ENCODE measurements around the gene RHBDL2. TPM values are rescaled to one million over a fixed set of nuclear protein-coding genes. Genes with fewer than 3 reads are reported as not detected.

Gene RHBDL2
- total and polyA plus RNA-seq, 2 experiments from 2014 or later: 0.22 to 1.4 TPM

DNA sequence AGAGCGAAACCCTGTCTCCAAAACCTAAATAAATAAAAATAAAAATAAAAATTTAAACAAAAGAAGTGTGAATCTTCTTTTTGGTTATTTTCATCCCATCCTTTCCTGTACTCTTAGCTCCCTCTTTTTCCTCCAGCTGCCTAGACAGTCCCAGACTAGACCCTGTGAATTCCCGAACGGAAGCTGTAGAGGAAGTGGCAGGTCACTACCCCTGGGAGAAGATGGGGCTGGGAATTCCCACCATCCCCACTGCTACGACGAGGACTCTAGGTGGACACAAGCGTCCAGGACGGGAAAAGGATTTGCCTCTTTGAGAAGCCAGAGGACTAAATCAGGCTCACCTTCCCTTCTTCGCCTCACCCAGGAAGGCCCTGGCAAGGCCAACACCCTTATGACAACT is 12.6 kb downstream of the RHBDL2 start:
- H3K4me1 ChIP-seq (ENCODE audit: insufficient read depth): no peaks in the 10 kb centered on the region
- WGBS, 2 experiments (ENCODE audit: low coverage in 1 of 2, low lambda C conversion rate in 2 of 2, missing lambda C conversion rate in 2 of 2): 95% methylated on average over 8 of the region's 8 CpGs
- no peak overlapping the region for H3K4me2 ChIP-seq (ENCODE audit: unreplicated experiment)
- no peak overlapping the region for H2AFZ ChIP-seq
- H3K9me3 ChIP-seq (ENCODE audit: low read depth): no peaks in the 10 kb centered on the region
- no peaks in the 10 kb centered on the region for H4K20me1 ChIP-seq (ENCODE audit: insufficient read depth)
- in situ Hi-C loops (cut with MboI): no loop called here
- H3F3A ChIP-seq (ENCODE audit: insufficient read depth): no peaks in the 10 kb centered on the region
- H3K79me2 ChIP-seq (ENCODE audit: insufficient read depth): no peaks in the 10 kb centered on the region
- no peaks in the 10 kb centered on the region for H3K27me3 ChIP-seq (replicated peaks; ENCODE audit: insufficient read depth)
- no peak overlapping the region for H3K4me3 ChIP-seq
- H3K27ac ChIP-seq: no peak overlapping the region
- TF ChIP-seq EZH2phosphoT487 (IDR thresholded peaks at IDR 0.05; ENCODE audit: insufficient read depth, low read depth) (no peak), EZH2 (IDR thresholded peaks at IDR 0.05; ENCODE audit: insufficient read depth, poor library complexity, severe bottlenecking) (no peak)
- H3K9ac ChIP-seq: no peak overlapping the region
- H3K36me3 ChIP-seq (ENCODE audit: low read depth): no peaks in the 10 kb centered on the region
- H3K9me2 ChIP-seq (ENCODE audit: insufficient read depth): no peaks in the 10 kb centered on the region
- no peak for DNase-seq

DNA sequence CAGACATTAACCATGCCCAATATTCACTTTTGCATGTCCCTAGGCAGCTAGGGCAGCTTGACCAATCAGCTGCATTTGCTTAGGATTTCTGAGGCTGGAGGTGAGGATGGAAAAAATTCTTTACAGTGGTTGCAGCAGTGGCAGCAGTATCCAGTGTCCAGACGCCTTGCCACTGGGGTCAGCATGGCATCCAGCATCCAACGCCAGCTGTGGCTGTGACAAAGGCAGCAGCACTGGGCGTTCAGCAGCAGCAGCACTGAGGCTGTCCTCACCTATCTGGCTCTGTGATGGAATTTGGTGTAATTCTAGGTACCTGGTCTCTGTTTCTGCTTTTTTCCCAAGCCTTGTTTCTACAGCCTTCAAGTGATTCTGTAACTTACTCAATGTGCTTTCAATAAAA is 15.5 kb downstream of the RHBDL2 start:
- in situ Hi-C loops (cut with MboI): no loop called here
- WGBS, 2 experiments (ENCODE audit: low coverage in 1 of 2, low lambda C conversion rate in 2 of 2, missing lambda C conversion rate in 2 of 2): 77 to 80% methylated on average over 3 of the region's 3 CpGs

DNA sequence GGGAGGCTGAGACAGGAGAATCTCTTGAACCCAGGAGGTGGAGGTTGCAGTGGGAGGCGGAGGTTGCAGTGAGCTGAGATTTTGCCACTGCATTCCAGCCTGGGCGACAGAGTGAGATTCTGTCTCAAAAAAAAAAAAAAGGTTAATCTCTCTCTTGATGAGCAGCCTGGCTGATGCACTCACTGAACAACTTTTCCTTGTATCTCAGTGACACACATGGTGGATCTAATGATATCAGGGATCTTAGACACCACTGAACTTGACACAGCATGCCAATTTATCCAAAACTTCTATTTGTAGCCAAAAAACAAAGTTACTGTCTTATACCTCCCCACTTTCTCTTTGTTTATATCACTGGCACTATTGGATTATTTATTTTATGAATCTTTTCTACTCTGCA is 16.2 kb downstream of the RHBDL2 start:
- Histone ChIP-seq H3K4me1 (ENCODE audit: insufficient read depth) (no peaks in the 10 kb centered on the region), H3K9me3 (ENCODE audit: low read depth) (no peaks in the 10 kb centered on the region), H3K27me3 (replicated peaks; ENCODE audit: insufficient read depth) (no peaks in the 10 kb centered on the region), H3K4me2 (ENCODE audit: unreplicated experiment) (no peak overlapping the region), H3K36me3 (ENCODE audit: low read depth) (no peaks in the 10 kb centered on the region), H3K9me2 (ENCODE audit: insufficient read depth) (no peaks in the 10 kb centered on the region), H3F3A (ENCODE audit: insufficient read depth) (no peaks in the 10 kb centered on the region), H3K9ac (no peak overlapping the region), H4K20me1 (ENCODE audit: insufficient read depth) (no peaks in the 10 kb centered on the region), H2AFZ (no peak overlapping the region), H3K27ac (no peak overlapping the region), H3K79me2 (ENCODE audit: insufficient read depth) (no peaks in the 10 kb centered on the region), H3K4me3 (no peak overlapping the region)
- WGBS, 2 experiments (ENCODE audit: low coverage in 1 of 2, low lambda C conversion rate in 2 of 2, missing lambda C conversion rate in 2 of 2): 91 to 100% methylated on average over 2 of the region's 2 CpGs
- no peak for DNase-seq
- in situ Hi-C loops (cut with MboI): no loop called here
- TF ChIP-seq EZH2phosphoT487 (IDR thresholded peaks at IDR 0.05; ENCODE audit: insufficient read depth, low read depth) (no peak), EZH2 (IDR thresholded peaks at IDR 0.05; ENCODE audit: insufficient read depth, poor library complexity, severe bottlenecking) (no peak)

More for the DNA sequence above, 15.5 kb downstream of the RHBDL2 start:
- no peaks in the 10 kb centered on the region for H3K27me3 ChIP-seq (replicated peaks; ENCODE audit: insufficient read depth)
- no peaks in the 10 kb centered on the region for H3K36me3 ChIP-seq (ENCODE audit: low read depth)
- no peak overlapping the region for H3K9ac ChIP-seq
- H3K27ac ChIP-seq: no peak overlapping the region
- no peaks in the 10 kb centered on the region for H3K9me3 ChIP-seq (ENCODE audit: low read depth)
- H4K20me1 ChIP-seq (ENCODE audit: insufficient read depth): no peaks in the 10 kb centered on the region
- no peak overlapping the region for H3K4me2 ChIP-seq (ENCODE audit: unreplicated experiment)
- no peaks in the 10 kb centered on the region for H3F3A ChIP-seq (ENCODE audit: insufficient read depth)
- TF ChIP-seq EZH2phosphoT487 (IDR thresholded peaks at IDR 0.05; ENCODE audit: insufficient read depth, low read depth): no peak
- TF ChIP-seq EZH2 (IDR thresholded peaks at IDR 0.05; ENCODE audit: insufficient read depth, poor library complexity, severe bottlenecking): no peak
- H3K4me1 ChIP-seq (ENCODE audit: insufficient read depth): no peaks in the 10 kb centered on the region
- no peaks in the 10 kb centered on the region for H3K79me2 ChIP-seq (ENCODE audit: insufficient read depth)
- H3K4me3 ChIP-seq: no peak overlapping the region
- no peak for DNase-seq
- no peak overlapping the region for H2AFZ ChIP-seq
- H3K9me2 ChIP-seq (ENCODE audit: insufficient read depth): no peaks in the 10 kb centered on the region

- Histone ChIP-seq H3K27me3 (replicated peaks; ENCODE audit: insufficient read depth) (no peaks in the 10 kb centered on the region), H4K20me1 (ENCODE audit: insufficient read depth) (no peaks in the 10 kb centered on the region), H3K79me2 (ENCODE audit: insufficient read depth) (no peaks in the 10 kb centered on the region), H3F3A (ENCODE audit: insufficient read depth) (no peaks in the 10 kb centered on the region), H3K36me3 (ENCODE audit: low read depth) (no peaks in the 10 kb centered on the region), H3K4me1 (ENCODE audit: insufficient read depth) (no peaks in the 10 kb centered on the region), H3K4me3 (no peak overlapping the region), H3K9me3 (ENCODE audit: low read depth) (no peaks in the 10 kb centered on the region), H3K9ac (no peak overlapping the region), H3K9me2 (ENCODE audit: insufficient read depth) (no peaks in the 10 kb centered on the region), H3K27ac (no peak overlapping the region), H2AFZ (no peak overlapping the region), H3K4me2 (ENCODE audit: unreplicated experiment) (no peak overlapping the region)
- DNase-seq: no peak
- 88 to 92% methylated on average over 3 of the region's 3 CpGs for WGBS, 2 experiments (ENCODE audit: low coverage in 1 of 2, low lambda C conversion rate in 2 of 2, missing lambda C conversion rate in 2 of 2)
- in situ Hi-C loops (cut with MboI): no loop called here
- TF ChIP-seq EZH2 (IDR thresholded peaks at IDR 0.05; ENCODE audit: insufficient read depth, poor library complexity, severe bottlenecking): no peak
- no peak for TF ChIP-seq EZH2phosphoT487 (IDR thresholded peaks at IDR 0.05; ENCODE audit: insufficient read depth, low read depth)
These were observed 18.0 kb downstream of the RHBDL2 start for GRCh38 chr1:38923607-38924006.

DNA sequence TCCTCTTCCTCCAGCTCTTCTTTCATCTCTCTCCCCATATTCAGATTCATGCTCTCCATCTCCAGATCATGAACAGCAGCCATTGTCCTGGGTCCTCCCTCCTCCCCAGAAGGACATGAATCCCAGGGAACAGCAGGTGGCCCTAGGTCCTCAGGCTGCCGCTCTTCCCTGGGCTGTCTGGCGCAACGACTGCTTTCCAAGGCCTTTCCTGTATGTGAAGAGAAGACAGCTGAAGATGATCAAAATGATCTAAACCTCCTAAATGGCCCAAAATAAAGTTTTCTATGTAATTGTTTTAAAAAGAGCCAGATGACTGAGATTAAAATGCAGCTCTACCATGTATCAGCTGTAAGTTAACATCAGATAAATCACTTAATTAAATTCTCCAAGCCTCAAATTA is 22.5 kb downstream of the RHBDL2 start:
- in situ Hi-C loops (cut with MboI): no loop called here
- no peak overlapping the region for H3K27ac ChIP-seq
- no peaks in the 10 kb centered on the region for H4K20me1 ChIP-seq (ENCODE audit: insufficient read depth)
- no peaks in the 10 kb centered on the region for H3F3A ChIP-seq (ENCODE audit: insufficient read depth)
- no peak overlapping the region for H2AFZ ChIP-seq
- no peaks in the 10 kb centered on the region for H3K9me2 ChIP-seq (ENCODE audit: insufficient read depth)
- H3K9ac ChIP-seq: no peak overlapping the region
- H3K4me2 ChIP-seq (ENCODE audit: unreplicated experiment): no peak overlapping the region
- H3K79me2 ChIP-seq (ENCODE audit: insufficient read depth): no peaks in the 10 kb centered on the region
- H3K36me3 ChIP-seq (ENCODE audit: low read depth): no peaks in the 10 kb centered on the region
- TF ChIP-seq EZH2 (IDR thresholded peaks at IDR 0.05; ENCODE audit: insufficient read depth, poor library complexity, severe bottlenecking): no peak
- TF ChIP-seq EZH2phosphoT487 (IDR thresholded peaks at IDR 0.05; ENCODE audit: insufficient read depth, low read depth): no peak
- no peaks in the 10 kb centered on the region for H3K9me3 ChIP-seq (ENCODE audit: low read depth)
- 76 to 81% methylated on average over 3 of the region's 3 CpGs for WGBS, 2 experiments (ENCODE audit: low coverage in 1 of 2, low lambda C conversion rate in 2 of 2, missing lambda C conversion rate in 2 of 2)
- no peak for DNase-seq
- H3K27me3 ChIP-seq (replicated peaks; ENCODE audit: insufficient read depth): no peaks in the 10 kb centered on the region
- no peak overlapping the region for H3K4me3 ChIP-seq
- H3K4me1 ChIP-seq (ENCODE audit: insufficient read depth): no peaks in the 10 kb centered on the region
